Ishikawa (cell line): Measurements from ENCODE around the gene SIAE.

Source experiments
- REST ChIP-seq: IDR thresholded peaks from 2 replicates; pipeline ENCODE4 v1.6.1; 2012; ENCODE audit warnings: low read depth, mild to moderate bottlenecking
- ZBTB7A ChIP-seq: IDR thresholded peaks from 2 replicates; pipeline ENCODE4 v1.6.1; 2012; ENCODE audit warnings: low read depth

- no peak for TF ChIP-seq ZBTB7A
- no peak for TF ChIP-seq REST
Measured at GRCh38 chr11:124669193-124669592, 4.3 kb downstream of the SIAE start.
